DMS79 treated with DMSO at 0.1 percent for 48 hours (cell line): ENCODE results near the gene P2RY14.
A peak's percentile ranks its signal among the peaks of the same experiment; 100 is the strongest.
"Not testable (repeated sequence)": the region's sequence is repeated elsewhere in the genome, so short reads cannot be mapped to it uniquely, and the experiment has no call there.

Experiments used
- DNase-seq: peaks from one replicate; lab custom pipeline; 2025; lab: John Stamatoyannopoulos, UW

Gene P2RY14

DNA sequence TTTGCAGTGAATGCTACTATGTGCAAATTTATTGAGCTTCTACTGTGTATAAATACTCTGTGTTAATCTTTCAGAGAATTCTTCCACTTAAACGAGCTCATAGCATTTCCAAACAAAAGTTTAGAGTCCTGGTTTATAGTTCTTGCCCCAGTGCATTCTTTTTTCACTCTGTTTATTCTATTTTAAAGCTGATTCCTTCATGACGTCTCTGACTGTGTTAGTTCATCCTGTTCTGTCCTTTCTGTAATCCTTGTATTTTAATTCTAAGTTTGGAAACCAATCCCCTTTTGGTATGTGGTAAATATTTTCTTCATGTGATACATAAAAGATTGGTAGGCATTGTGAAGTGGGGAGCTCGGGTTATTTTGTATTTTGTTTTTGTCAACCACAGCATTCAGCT, 18.7 kb downstream of the P2RY14 start:
- DNase-seq = no peak

DNA sequence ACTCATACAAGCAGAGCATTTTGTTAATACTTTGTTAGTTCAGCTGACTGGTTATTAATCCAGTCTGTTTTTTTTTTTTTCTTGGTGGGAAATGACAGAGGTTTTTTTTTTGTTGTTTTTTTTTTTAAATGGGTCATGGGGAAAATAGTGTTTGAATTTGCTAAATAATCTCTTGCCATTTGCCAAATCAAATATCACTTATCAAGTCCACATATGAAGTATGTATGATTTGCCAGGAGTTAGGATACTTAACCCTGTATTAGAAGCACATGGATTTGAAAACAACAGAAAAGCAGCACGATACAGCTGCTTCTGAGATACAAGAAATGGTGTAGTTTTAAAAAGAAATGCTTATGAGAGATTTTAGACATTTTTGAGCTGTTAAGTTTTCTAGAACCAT, 21.6 kb downstream of the P2RY14 start:
- DNase-seq = no peak

DNA sequence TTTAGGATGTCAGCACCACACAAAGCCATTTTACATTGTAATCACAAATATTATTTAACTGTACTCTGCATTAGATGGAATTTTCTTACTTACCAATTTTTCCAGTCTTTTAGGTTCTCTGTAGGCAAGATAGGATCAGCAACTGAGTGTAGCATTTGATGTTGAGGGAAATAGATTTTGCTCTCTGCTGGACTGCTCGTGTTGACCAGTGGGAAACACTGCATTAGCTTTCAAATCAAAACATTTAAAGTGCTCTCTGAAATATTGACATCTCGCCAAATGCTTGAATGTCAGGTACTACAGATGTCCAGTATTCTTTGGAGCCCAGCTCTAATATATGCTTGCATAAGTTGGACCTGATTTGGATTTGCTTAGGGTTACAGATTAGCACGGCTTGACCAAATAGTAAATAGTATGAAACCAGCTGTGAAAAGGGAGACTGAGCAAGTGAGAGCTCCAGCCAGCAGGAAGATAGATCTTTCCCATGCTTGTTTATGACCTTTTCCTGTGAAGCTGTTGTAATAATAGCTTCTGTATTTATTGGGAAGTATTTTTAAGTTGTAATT, 29.5 kb downstream of the P2RY14 start:
- no peak for DNase-seq

DNA sequence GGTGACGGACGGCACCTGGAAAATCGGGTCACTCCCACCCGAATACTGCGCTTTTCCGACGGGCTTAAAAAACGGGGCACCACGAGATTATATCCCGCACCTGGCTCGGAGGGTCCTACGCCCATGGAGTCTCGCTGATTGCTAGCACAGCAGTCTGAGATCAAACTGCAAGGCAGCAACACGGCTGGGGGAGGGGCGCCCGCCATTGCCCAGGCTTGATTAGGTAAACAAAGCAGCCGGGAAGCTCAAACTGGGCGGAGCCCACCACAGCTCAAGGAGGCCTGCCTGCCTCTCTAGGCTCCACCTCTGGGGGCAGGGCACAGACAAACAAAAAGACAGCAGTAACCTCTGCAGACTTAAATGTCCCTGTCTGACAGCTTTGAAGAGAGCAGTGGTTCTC, 36.3 kb downstream of the P2RY14 start:
- DNase-seq = not testable (repeated sequence)

DNA sequence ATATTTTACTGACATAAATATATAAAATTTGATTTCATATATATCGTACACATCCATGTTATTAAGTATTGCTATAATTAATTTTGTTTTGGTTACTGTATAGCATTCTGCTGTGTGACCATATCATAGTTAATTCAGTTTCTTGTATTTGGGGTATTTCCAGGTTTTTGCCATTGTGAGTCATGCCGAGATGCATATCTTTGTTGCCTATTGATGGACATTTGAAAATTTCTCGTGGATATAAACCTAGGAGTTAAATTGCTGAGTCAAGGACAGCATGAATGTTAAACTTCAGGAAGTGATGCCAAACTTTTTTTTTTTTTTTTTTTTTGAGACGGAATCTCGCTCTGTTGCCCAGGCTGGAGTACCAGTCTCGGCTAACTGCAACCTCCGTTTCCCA, 41.6 kb downstream of the P2RY14 start:
- DNase-seq = no peak

DNA sequence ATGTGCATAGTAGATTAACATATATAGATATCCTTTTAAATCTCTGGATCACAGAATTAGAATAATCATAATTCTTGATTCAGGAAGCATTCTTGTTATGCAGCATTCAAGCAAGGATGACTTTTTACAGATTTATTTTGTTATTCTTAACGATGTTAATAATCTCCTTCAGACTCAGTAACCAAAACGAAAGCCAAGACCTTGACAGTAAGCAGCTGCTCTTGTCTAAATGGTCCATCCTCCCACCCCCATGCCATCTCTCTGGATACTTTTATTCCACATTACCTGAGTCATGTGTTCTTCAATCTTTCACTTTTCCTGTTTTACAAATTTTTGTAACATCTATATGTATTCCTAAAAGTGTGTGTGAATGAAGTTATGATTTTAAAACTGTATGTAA, 42.0 kb downstream of the P2RY14 start:
- no peak for DNase-seq

DNA sequence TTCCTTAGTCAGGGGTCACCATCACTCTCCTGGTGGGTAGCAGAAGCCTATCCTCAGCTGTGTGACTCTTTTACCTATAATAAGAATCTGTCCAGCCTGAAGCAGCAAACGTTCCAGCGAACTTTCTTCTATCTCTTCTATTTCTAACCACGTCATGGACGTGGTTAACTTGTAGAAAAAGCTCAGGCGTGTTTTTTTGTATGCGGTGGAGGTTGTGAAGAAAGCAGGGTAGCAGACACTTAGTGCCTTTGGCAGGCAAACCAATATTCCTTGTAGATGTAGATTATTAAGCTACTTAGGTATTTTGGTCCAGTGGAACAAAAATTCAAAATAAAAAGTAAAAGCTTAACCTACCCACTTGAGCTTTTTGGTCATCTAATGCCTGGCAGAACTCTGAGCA, 43.5 kb downstream of the P2RY14 start:
- DNase-seq = no peak

DNA sequence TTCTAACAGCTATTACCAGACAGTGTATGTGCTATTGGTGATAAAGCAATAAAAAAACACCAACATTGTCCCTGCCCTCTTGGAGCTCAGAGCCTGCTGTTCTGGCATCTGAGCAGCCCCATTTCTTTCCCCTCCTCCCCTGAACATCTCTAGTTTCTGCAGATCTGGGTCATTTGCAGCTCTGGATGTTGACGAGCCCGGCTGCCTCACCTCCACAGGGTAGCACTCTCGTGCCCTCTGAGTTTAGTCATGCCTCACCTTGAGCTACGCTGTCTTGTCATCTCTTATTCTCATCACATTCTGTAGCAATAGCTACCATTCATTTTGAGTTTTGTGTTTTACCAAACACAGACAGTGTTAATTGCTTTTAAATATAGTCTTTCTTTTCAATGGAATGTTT, 45.4 kb downstream of the P2RY14 start:
- DNase-seq = no peak

DNA sequence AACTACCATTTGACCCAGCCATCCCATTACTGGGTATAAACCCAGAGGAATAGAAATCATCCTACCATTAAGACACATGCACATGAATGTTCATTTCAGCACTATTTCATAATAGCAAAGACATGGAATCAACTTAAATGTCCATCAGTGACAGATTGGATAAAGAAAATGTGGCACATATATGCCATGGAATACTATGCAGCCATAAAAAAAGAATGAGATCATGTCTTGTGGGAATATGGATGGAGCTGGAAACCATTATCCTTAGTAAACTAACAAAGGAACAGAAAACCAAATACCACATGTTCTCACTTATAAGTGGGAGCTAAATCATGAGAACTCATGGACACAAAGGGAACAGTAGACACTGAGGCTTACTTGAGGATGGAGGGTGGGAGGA, 45.9 kb downstream of the P2RY14 start:
- DNase-seq = not testable (repeated sequence)

DNA sequence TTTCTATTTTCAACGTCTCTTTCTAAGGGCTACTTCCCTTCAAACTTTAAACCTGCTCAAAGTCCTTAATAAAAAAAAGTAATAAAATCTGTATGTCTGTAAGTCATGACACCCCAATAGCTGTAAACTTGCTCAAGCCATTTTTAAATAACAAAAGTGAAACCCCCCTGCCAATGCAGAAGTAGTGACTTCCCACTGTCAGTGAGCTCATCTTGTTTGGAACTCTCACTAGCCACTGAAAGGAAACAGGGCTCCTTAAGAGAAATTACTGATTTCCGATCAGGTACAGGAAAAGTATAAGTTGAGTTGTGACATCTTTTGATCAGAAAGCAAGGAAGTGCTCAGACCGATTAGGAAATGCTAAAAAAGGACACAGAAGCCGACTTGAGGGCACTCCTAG, 47.7 kb downstream of the P2RY14 start:
- no peak for DNase-seq

DNA sequence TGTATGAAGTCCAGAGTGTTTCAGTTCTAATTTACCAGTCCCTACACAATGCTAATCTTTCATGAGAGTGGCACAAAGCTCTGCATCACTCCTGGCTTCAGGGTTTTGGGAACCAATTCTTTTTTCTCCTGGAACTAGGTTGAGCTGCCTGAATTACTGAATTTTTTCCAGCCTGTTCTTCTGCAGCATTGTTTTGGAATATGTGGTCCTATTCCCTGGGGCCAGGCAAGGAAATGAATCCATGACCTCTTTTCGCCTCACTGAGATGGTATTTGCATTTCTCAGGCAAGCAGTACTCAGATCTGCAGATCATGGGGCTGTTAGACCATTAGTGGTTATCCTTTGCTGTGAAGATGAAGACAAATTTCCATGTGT, 49.7 kb downstream of the P2RY14 start:
- no peak for DNase-seq

DNA sequence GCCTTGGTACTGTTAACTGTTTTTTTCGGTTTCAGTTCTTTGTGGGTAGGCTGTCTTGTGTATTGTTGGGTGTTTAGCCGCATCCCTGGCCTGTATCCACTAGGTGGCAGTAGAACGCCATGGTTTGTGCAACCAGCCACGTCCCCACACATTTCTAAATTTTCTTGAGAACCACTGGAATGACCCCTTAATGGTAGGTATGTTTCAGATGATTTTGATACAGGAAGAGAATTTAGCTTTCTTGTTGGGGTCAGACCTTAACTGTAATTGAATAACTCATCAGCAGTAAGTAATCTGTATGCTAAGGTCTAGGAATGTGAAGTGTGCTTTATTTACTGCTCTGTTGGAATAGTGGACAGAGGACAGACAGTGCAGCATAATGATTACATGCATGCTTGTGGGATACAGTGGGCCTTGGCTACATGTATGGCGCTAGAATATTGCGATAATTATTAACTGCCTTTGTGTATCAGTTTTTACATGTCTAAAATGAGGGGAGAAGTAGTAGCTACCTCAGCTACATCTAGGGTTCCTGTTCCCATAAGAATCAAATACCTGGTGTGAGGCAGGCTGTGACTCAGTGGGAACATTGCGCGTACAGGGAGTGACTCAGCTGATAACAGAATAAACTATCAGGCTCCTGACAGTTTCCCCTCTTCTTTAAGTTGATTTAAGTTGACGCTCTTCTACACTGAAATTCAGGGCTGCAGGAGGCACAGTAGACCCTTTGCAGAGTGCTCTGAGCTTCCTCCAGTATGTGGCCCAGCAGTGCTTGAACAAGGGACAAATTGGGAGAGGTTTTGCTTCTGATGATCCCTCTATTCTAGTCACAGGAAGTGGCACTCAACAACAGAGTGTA, 50.3 kb downstream of the P2RY14 start:
- peak; percentile 43 for DNase-seq

DNA sequence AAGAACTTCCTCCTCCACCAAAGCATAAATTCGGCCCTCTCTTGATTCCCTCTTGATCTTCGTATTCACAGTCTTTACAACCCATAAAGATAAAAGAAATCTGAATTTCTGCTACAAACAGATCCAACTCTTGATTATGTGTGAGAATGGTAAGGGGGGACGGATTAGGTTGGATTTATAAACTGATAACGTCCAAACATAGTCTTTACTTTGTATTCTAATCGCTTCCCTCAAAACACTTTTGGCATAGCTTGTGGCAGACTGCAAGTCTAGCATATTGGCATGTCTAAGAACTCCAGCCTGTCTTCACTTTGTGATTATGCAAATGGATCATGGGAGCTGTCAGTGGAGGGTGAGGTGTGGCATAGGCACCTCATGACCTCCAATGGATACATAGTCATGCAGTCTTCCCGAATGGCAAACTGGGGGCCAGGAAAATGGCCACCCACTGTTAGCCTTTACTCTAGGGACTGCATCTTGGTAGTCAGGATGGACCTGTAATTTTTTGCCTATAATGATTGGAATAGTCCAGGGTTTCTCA, 51.0 kb downstream of the P2RY14 start:
- no peak for DNase-seq

DNA sequence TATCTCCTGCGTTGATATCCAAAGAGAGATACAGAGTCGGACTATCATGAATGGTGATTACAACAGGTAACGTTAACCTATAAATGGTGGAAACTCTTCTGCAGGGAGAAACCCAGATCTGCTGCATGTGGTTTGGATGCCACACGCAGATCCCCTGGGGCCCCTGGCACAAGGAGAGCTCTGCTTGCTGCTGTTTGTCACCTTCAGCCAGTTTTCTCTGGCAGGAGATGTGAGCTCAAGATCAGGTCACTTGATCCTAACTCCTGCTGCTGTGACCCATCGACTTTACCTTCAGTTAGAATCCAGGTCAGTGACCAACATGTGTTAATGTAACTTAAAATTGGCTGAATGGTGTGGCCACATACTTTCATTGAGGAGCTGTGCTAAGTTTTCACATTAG, 51.5 kb downstream of the P2RY14 start:
- no peak for DNase-seq

DNA sequence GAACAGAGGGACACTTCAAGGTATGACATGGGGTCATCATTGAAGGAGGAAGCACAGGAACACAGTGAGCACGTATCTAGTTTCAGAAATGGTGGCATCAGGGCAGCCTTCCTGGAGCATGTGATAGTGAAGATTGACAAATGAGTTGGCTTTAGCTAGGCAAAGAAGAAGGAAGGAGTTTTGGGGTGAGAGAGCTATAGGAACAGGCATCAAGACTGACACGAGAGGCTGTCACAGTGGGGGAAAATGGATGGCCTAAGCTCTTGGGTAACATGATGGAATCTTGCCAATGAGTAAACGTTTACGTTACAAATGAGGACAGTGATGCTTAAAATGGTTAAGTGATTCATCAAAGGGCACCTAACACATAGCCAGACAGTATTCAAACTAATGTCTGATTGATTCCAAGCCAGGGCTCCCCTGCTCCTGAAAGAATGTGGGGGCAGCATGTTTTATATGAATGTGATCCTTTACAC, 52.2 kb downstream of the P2RY14 start:
- no peak for DNase-seq

DNA sequence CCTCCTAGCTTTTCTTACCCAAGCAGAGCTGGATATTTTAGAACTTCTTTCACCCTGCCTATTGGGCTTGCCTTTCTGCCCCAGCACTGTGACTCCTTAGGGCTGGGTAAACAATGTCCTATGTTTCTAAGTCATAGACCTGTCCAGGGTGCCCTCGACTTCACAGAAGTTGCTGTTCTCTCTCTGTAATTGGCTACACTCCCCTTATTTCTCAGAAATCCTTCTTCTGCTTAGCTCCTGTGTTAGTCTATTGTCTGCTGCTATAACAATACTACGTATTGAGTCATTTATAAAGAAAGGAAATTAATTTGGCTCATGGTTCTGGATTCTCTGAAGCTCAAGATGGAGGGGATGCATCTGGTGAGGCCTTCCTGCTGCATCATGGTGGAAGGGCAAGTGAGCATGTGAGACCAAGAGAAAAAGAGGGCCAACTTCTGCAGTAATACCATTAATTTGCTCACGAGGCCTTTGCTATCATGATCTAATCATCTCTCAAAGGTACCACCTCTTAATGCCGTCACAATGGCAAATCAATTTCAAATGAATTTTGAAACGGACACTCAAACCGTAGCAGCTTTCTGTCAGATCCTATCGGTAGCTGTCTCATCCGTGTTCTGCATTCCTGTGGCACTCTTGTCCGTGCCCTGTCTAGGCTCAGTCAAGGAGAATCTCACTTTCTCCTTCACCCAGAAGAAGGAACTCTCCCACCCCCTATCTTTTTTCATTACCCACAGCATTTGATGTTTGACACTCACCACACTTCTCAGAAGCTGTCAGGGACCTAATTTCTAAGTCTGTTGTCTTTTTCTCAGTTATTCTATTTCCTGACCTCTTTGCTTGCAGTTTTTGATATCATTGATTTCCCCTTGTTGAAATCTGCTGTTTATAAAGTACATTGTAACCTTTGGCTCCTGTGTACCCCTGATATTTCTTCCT, 53.0 kb downstream of the P2RY14 start:
- no peak for DNase-seq

DNA sequence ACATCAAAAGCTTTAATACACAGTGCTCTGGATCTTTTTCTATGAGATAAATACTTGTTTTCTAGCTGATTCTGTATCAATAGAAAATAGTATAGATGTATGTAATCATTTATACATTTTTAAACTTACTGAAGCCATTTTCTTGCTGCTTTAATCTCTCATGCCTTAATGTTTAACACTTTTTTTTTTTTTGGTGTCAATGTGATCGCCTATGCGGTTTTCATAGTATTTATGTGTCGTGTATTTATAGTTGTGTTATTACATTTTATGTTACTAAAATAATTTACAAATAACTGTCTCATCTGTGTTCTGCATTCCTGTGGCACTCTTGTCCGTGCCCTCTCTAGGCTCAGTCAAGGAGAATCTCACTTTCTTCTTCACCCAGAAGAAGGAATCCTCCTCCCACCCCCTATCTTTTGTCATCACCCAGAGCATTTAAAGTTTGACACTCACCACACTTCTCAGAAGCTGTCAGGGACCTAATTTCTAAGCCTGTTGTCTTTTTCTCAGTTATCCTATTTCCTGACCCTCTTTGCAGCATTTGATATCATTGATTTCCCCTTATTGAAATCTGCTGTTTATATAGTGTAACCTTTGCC, 54.0 kb downstream of the P2RY14 start:
- DNase-seq = no peak

DNA sequence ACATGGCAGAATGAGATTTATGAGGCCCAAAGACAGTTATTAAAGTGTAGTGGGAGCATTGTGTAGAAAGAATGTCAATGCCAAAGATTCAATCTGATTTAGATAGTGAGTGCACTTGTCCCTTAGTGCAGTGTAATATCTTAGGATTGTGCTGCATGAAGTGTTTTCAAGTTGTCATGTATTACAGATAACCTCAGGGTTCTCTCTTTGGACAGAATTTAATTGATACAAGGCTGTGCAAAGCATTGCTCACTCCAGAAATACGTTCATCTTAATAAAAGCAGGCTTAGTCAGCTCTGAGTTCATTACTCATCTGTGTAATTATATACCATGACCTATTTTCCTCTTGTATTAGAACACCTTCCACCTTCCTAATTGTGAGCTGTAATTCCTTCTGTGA, 59.3 kb downstream of the P2RY14 start:
- peak; percentile 18 for DNase-seq

DNA sequence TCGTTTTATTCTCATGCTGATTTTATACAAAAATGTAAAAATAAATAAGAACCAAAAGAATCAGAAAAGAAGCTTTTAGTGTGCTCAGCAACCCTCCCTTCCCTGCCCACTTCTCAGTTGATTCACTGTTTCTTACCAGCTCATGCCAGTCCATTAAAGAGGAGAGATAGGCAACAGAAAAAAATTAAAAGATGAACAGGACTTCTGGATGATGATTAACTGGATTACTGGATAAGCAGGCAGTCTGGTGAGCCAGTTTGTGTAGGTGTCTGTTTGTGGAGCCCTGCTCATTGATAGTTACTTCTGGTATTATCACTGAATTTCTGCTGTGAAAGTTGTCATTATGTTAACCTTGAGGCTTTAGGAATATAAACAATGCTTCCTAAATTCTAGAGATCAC, 60.2 kb downstream of the P2RY14 start:
- no peak for DNase-seq

DNA sequence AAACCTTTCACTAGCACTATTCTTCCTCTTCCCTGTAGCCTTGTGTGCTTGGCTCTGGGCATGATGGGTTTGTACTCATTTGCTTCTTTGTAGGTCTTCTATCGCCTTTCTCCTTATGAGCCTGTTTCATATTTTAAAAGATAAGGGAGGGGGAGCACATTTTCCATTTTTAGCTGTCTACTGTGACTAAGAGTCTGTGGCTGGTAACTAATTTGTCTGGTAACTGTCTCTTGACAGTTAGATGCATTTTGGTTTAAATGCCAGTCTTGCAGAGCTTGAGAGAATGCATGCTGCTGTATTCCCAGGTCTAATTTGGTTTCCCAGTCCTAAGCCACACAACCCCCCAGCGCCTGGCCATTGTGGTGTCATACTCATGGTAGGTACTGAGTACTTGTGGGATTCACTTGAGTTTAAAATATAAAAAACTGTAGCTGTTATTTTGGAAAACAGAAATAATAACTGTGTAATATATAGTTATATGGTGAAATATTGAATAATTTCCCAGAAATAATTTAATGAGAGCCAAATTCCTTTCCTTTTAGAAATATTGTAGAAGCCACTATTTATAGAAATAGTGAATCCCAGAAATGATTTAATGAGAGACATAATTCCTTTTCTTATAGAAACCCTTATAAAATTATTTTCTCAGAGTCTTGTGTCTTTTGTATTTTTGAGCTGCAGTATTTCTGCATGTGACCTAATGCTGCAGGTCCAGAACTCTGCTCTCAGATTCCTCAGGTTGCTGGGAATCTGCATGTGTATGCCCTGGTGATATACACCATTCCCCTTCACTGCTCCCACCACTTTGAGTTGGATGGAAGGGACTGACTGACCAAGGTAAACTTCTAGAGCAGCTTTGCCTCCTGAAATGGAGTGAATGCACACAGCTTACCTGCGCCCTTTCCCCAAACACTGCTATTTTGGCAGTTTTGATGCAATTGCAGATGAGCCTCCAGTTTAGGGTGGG, 61.4 kb downstream of the P2RY14 start:
- no peak for DNase-seq

DNA sequence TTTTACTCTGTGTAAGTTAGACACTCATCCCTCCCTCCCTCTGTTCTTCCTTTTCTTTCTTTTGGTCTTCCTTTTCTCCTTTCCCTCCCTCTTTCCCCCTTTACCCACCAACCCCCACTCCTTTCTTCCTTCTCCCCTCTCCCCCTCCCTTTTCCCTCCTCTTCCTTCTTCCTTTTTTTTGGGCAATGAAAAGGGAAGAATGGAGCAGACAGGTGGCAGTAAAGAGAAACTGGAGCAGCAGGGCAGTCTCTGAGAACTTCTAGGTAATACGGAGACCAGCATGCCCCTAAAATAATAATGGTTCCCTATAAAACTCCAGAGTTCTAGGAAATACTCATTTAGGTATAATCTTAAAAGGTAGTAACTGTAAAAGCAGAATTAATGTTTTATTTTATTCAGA, 63.9 kb downstream of the P2RY14 start:
- no peak for DNase-seq
